AG08396 (cell line): ENCODE results near the gene KIF26A.

Source experiments
- DNase-seq: peaks from one replicate; pipeline ENCODE4 v3.0.0; 2012; ENCODE audit warnings: low spot score, mixed read lengths

KIF26A gene

DNA sequence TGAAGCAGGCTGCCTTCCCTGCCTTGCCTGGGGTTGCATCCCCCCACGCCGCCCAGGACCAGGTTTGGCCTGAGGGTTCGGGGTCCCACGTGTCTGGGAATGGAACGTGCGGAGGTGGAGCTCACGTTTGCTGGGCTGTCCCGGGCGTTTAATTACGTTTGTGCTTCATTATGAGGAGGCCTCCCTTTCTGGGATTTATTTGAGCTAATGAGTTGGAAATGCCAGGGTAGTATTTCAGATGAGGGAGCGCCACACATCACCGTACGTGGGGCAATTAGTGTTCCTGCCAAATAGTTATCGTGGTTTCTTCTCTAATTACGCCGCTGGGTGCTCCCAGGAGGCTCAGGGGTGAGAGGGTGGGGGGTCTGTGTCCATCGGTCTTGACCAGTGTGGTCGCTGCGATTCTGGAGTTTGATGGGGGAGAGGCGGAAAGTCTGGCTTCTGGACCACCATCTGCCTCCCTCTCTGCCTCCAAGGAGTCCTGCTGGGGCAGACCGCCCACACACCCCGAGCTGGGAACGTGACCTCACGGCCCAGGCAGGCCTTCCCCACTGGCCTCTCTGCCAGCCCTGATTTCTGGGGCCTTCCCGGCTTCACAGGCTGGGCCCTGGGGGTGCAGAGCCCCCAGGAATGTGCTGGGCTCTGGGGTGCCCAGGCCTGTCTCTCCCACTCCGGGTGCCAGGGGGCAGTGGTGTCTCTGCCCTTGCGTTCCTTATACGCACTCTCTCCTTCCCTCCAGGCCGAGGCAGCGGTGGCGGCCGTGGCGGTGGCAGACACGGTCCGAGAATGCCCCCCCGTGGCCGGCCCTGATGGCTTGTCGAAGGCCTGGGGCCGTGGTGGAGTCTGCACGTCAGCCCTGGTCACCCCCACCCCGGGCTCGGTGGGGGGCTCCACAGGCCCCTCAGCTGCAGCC is 18.9 kb downstream of the KIF26A start:
- DNase-seq, result no peak

DNA sequence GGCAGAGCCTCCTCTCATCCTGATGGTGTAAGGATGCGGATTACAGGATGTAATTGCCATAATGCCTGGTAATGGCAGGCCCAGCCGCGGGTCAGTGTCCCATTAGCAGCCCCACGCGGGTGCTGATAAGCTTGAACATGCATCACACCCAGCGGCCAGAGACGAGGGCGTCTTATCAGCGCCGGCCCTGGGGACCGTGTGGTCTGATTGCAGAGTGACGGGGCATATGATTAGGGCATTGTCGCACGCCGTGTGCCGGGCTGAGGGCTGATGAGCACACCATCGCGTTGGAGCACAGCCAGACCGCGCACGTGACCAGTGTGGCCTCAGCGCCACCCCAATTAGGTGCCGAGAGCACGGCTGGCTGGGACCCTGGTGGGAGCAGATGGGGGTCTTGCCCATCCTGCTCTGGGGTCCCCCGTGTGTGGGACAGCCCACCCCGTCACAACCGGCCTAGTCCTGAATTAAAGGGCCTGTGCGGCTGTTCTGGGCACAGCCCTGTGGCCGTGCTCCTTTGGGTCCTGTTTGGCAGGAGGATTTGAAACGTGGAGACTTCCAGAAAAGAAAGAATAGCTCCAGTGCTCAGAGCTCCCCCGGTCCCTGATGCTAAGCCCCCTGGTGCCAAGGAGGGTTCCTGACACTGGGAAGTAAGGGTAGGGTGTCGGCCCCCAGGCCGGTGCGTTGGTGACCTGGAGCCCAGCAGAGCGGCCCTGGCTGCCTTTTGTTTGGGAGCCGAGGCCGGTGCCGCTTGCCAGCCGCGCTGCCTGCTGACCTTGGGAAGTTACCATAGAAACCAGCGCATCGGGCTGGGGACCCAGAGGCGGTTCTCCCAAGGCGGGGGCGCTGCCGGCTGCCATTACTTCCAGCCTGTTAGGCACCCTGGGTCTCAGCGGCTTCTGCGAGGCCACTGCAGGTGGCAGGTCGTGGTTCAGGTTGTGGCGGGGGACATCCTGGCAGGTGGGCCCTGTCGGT is 20.7 kb downstream of the KIF26A start:
- no peak for DNase-seq

DNA sequence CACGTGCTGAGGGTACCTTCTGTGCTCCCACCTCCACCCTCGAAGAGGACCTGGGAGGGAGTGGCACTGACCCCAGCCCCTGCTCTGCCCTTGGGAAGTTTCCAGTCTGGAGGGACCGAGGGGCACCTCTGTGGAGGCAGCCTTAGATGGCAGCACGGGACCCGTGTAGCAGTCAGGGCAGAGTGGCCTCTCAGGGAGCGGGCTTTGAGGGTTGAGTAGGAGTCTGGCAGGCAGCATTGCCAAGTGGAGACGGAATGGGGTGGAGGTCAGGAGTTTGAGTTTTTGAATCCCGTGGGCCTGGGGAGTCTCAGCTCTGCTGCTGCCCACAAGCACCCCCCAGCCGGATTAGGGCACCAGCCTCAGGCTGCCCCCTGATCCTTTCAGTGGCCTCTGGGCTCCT is 21.6 kb downstream of the KIF26A start:
- DNase-seq, result no peak

DNA sequence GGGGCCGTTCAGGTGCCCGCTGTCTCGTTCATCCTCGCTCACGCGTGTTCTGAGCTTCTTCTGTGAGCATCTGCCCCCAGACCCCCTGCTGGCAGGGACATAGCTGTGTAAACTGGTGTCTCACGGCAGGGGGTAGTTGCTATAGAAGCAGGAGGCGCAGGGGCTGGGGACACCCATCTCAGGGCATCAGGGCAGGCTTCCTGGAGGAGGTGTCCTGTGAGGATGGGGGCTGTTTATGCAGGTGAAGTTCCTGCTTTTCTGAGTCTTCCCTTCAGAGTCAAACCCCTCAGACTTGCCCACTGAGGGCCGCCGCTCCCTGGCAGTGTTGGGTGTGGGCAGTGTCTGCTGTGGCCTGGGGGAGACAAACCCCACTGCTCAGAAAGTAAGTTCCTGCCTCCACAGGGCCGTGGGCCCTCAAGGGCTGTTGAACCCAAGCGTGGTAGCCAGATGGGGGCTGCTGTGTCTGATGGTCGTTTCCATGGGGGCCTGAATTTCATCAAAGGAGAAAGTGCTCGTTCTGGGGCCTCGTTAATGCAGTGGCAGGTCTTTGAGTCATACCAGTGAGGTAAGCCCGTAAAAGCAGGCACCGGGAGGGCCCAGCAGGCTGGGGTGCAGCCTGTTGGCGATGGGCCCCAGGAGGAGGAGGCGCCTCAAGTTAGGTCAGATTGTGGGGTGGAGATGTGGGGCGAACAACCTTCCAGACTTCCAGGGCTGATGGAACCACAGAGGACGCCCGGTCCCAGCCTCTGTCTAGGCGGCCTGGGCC is 23.4 kb downstream of the KIF26A start:
- DNase-seq, result no peak

DNA sequence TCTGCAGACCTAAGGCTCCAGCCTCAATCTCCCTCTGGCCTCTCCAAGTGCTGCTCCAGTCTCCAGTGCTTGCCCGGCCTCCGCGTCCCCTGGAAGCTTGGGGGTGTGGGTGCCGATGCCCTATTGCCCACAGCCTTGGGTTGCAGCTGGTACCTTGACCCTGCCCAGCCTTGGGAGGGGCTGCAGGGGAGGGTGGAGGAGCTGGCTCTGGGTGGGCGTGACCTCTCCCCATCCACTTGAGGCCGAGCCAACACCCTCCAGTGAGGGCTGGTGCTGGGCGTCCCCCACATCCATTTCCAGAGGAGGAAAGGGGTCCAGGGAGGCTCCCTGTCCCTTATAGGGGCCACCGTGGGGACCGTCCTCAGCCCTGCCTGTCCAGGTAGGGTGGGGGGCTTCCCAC is 24.1 kb downstream of the KIF26A start:
- DNase-seq, result no peak

DNA sequence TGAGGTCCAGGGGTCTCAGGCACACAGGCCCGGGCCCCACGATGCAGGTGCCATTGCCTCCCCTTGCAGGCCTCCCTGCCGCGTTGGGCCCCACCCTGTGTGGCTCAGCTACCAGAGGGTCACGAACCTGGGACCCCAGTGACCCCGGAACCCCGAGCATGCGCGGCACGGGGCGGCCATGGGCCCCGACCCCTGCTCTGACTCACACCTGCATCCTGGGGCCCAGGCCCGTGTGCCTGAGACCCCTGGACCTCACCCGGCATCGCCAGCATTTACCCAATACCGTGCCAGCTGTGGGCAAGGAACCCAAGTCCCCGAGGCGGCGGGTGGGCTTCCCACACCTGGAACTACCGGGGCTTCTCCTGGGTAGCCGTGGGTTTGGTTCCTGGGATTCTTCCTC is 25.2 kb downstream of the KIF26A start:
- no peak for DNase-seq

DNA sequence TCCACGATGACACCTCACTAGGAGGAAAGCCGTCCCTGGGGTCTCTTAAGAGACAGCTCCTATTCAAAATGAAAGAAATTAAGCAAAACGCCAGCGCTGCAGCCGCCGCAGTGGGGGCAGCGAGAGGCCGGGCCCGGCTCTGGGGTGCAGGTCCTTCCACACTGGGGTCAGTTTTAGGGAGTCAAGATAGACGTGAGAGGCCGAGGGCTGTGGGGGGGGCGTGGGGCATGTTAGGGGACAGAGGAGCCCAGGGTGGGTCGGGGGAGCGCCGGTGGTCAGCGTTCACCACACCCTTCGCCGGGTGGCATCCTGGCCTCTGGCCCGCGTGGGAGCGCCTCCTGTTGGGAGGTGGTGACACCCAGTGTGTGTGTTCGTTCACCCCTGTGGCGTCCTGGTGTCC is 25.7 kb downstream of the KIF26A start:
- DNase-seq, result no peak

DNA sequence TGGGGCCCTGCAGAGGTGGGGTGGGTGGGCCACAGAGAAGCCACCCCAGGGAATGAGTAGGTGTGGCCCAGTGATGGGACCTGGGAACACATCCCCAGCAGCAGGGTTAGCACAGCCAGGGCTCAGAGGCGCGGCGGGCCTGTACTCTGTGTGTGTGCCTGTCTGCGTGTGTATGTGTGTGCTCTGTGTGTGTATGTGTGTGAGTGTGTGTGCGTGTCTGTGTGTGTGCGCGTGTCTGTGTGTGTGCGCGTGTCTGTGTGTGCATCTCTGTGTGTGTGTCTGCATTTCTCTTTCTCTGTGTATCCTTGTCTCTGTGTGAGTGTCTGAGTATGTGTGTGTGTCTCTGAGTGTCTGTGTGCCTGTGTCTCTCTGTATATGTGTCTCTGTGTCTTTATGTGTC is 26.1 kb downstream of the KIF26A start:
- no peak for DNase-seq

DNA sequence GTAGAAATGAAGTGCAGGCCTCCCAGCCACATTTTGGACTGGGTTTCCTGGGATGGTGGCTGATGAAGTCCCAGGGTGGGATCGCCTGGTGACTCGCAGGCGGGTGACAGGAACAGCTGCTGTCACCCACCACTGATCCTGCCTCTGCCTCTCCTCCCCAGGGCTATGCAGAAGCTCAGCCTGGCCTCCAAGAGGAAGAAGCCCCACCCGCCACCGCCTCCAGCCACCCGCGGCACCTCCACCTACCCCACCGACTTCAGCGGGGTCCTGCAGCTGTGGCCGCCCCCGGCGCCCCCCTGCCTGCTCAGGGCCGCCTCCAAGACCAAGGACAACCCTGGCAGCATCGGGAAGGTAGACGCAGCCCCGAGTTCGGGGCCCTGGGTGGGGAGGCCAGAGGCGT is 28.3 kb downstream of the KIF26A start:
- no peak for DNase-seq

DNA sequence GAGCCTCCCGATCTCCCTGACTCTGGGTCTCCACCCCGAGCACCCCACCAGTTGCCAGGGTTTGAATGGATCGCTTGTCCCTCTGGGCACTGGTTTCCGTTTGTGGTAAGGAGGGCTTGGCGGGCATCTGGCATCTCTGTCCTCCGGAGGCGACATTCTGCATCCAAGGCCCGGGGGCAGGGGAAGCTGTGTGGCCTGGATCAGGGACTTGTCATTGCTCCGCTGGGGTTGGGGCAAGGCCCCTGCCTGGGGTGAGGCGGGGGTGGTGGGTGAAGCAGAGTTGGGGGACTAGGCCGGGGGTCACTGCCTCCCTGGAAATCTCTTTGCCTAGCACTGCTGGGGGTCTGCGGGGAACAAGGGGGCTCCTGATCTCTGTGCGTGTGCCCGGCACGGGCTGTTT is 30.2 kb downstream of the KIF26A start:
- no peak for DNase-seq

DNA sequence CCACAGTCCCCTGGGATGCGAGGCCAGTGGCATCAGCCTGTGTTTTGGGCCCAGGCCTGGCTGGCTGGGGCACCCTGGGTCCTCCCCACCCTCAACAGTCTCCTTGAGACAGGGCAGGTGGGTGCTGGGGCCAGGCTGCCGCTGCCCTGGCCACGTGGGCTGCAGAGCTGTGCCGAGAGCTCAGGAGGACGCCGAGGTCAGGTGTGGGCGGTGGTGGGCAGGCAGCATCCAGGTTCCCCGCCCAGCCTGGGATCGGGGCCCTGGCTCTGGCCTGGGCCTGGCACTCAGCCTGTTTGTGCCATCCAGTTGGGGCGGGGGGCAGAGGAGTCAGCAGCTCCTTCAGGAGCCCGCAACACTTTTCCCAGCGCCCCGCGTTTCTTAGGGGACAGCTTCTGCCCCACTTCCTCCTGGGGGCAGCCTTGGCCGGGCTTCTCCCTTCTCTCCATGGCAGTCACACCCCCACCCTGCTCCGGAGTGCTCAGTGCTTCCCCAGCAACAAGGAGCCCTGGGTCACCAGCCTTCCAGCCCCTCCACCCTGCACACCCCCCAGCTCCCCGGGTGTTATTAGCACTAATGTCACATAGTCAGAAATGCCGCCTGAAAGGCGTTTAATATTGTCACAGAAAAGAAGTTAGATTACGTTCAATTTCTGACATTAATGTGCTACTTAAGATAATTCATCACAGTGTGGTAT is 30.8 kb downstream of the KIF26A start:
- DNase-seq, result no peak

DNA sequence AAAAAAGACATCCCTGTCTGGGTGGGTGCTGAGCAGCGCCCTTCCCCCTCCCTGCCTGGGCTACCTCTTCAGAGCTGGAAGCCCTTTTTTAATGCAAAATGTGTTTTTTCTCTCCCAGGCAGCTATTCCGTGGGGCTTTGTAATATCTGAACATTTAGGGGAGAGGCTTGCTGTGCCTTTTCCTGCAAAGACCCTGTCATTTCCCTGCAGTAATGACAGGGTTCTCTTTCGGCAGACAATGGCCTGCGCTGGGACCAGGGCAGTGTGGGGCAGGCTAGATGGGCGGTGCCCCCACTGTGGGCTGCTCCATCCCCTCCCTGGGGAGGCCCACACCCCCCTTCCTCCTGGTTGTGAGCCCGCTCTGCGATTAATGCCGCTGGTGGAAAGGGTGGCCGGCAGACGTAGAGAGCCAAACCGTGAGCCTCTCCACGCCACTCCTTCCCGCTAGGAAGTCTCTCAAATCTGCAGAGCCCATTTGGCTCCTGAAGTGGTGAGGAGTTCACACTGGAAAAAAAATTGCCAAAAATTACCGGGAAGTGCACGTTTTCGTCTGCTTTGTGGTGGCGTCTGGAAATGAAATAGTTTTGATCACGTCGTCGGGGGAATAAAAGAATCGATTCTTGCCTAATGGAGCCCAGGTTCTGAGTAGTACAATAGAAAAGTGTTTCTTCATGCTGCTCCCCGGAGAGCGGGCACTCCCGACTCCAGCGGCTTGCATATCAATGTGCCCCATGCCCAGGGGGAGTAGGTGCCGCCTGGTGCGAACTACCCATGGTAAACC is 31.5 kb downstream of the KIF26A start:
- DNase-seq, result no peak

DNA sequence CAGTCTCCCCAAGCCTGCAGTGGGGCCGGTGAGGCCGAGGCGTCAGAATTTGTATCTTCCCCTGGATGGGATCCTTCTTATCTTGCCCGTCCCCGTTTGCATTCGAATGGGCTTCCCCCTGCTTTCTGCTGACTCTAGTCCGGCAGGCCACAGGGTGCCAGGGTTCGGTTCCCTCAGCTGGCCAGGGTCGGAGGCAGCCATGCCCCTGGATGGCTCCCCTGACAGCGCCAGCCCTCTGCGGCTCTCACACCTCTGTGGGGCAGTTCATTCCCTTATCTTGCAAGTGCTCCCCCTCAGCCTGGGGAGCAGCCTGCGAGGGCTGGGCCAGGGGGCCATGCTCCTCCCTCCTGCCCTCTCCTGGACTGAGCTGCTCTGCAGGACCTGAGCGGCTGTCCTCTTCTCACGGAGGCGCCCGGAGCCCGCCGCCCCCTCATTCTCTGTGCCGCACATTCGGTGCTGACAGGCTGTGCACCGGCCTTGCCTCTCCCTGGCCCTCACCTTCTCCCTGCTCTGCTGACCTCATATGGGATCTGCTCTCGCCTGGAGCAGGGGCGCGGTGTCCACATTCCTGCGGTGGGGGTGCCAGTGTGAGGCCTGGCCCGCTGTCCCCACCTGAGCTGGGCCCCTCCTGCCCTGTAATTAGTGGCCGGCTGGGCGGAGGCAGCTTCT is 32.8 kb downstream of the KIF26A start:
- no peak for DNase-seq

DNA sequence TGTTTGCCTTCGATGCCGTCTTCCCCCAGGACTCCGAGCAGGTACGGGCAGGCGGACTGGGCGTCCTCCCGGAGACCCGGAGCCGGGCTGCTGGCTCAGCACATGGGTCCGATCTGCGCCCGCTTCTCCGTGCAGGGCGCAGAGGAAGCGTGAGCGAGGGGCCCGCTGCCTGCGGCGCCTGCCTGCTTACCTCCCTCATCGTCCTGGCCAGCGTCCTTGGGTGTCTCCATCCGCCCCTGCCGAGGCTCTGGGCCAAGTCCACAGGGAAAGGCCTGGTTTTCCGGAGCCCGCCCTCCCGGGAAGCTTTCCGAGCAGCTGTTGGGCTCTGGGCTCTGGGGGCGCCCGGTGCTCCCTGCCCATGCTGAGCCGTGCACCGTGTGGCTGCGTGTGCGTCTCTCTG is 33.5 kb downstream of the KIF26A start:
- DNase-seq, result no peak

DNA sequence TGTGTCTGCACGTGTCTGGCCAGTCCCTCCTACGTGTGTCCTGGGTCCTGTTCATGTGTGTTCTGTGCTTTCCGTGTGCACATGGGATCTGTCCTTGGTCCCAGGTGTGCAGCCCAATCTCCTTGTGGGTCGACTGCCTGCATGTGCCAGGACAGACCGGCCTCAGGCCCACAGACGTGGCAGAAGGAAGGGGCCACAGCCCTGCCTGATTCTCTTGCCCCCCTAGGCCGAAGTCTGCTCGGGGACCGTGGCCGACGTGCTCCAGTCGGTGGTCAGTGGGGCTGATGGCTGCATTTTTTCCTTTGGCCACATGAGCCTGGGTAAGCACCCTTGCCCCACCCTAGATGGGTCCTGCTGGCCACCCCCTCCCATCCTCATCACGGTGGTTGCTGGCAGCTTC is 34.0 kb downstream of the KIF26A start:
- DNase-seq, result no peak

DNA sequence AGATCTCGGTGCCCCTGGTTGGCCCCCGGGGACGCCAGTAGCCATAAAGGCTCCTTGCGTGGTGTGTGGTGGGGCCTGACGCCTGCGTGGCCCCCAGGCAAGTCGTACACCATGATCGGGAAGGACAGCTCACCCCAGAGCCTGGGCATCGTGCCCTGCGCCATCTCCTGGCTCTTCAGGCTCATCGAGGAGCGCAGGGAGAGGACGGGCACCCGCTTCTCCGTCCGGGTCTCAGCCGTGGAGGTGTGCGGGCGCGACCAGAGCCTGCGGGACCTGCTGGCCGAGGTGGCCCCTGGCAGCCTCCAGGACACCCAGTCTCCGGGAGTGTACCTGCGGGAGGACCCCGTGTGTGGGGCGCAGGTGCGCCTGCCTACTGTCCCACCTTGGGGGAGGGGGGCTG is 34.5 kb downstream of the KIF26A start:
- DNase-seq, result no peak

DNA sequence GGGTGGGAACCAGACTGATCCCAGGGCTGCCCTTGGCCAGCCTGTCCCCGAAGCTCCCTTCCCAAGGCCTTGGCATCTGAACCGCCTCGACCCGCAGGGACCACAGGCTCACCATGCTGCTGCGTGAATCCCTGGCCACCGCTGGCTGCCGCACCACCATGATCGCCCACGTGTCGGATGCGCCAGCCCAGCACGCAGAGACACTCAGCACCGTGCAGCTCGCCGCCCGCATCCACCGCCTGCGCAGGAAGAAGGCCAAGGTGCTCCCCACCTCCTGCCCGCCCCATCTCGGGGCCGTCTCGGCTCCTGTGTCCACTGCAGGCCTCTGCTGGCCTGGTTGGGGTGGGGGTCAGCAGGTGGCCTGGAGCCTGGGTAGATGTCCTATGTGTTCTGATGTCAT is 35.7 kb downstream of the KIF26A start:
- no peak for DNase-seq

DNA sequence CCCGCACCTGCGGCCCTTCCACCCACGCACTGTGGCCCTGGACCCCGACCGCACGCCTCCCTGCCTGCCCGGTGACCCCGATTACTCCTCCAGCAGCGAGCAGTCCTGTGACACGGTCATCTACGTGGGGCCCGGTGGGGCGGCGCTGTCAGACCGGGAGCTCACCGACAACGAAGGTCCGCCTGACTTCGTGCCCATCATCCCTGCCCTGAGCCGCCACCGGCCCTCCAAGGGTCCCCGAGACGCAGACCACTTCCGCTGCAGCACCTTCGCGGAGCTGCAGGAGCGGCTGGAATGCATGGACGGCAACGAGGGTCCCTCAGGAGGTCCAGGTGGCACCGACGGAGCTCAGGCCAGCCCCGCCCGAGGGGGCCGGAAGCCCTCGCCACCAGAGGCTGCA is 36.7 kb downstream of the KIF26A start:
- no peak for DNase-seq

DNA sequence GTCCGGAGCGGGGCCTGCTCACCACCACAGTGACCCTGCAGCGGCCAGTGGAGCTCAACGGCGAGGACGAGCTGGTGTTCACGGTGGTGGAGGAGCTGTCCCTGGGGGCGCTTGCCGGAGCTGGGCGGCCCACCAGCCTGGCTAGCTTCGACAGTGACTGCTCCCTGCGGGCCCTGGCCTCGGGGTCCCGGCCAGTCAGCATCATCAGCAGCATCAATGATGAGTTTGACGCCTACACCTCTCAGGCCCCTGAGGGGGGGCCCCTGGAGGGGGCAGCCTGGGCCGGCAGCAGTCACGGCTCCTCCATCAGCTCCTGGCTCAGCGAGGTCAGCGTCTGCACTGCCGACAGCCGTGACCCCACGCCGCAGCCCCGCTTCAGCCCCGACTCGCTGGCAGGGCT is 37.4 kb downstream of the KIF26A start:
- no peak for DNase-seq

DNA sequence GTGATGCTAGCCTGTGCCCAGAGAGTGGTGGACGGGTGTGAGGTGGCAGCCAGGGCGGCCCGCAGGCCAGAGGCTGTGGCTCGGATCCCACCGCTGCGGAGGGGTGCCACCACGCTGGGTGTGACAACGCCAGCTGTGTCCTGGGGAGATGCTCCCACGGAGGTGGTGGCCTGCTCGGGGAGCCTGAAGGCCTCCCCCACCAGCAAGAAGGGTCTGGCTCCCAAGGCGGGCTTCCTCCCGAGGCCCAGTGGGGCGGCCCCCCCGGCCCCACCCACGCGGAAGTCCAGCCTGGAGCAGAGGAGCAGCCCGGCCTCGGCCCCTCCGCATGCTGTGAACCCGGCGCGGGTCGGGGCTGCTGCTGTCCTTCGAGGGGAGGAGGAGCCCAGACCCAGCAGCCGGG is 38.2 kb downstream of the KIF26A start:
- no peak for DNase-seq
